A549 (cell line): ENCODE measurements around the gene FNDC1. TPM values are rescaled to one million over a fixed set of nuclear protein-coding genes. Genes with fewer than 3 reads are reported as not detected.

Source experiments
- ATAC-seq, 2 experiments: fragments of 200-7000 bp in 1 of 2; fragments of >200 bp in 1 of 2; cut with Nextera tagmentation in 1 of 2; cut with Tn5 transposase in 1 of 2; 3 replicates each; pipeline versions ENCODE4 v1.8.0 to v1.9.1; 2018 to 2020; ENCODE audit warnings: mild to moderate bottlenecking in 1 of 2, moderate library complexity in 1 of 2
- CTCF ChIA-PET: fragments of 300-600 bp; sonication (Branson Sonifier 250); formaldehyde crosslinking; extraction: SDS; loops from one replicate; lab custom pipeline; 2021; ENCODE audit warnings: antibody characterized with exemption, inconsistent platforms; lab: Yijun Ruan, JAX
- POLR2A ChIA-PET: fragments of 350-600 bp; formaldehyde crosslinking; extraction: SDS; loops from one replicate; lab custom pipeline; 2021; ENCODE audit warnings: antibody characterized with exemption, inconsistent platforms; lab: Yijun Ruan, JAX
- DNase-seq, 2 experiments: peaks; one replicate each; pipeline versions ENCODE4 v3.0.0 to v3.0.0-alpha.2; 2011 to 2016; ENCODE audit warnings: low read depth in 1 of 2, low spot score in 1 of 2
- FAIRE-seq: peaks from 2 replicates; lab custom pipeline; 2011; peaks lifted over from hg19 to GRCh38; lab: Jason Lieb, UNC
- H3K27ac ChIP-seq, 2 experiments: fragments of >200 bp; sonication (Bioruptor Twin); formaldehyde crosslinking; 3 replicates each; pipeline ENCODE4 v1.5.1; 2016 to 2017
- H3K4me1 ChIP-seq: fragments of >200 bp; sonication (Bioruptor Twin); formaldehyde crosslinking; 3 replicates; pipeline ENCODE4 v1.6.1; 2016
- H3K4me2 ChIP-seq: fragments of >200 bp; sonication (Bioruptor Twin); formaldehyde crosslinking; 3 replicates; pipeline ENCODE4 v1.6.1; 2016
- H3K4me3 ChIP-seq: fragments of >200 bp; sonication (Bioruptor Twin); formaldehyde crosslinking; 3 replicates; pipeline ENCODE4 v1.5.1; 2016
- H3K9me3 ChIP-seq: fragments of >200 bp; sonication (Bioruptor Twin); formaldehyde crosslinking; 3 replicates; pipeline ENCODE4 v1.6.1; 2016
- BCL3 ChIP-seq: fragments of >200 bp; sonication (Bioruptor Twin); formaldehyde crosslinking; IDR thresholded peaks from 3 replicates; pipeline ENCODE4 v1.6.1; 2016
- CTCF ChIP-seq: fragments of >200 bp; sonication (Bioruptor Twin); formaldehyde crosslinking; IDR thresholded peaks from 3 replicates; pipeline ENCODE4 v1.5.1; 2016
- E2F6 ChIP-seq: IDR thresholded peaks from 2 replicates; pipeline ENCODE4 v1.6.1; 2012; ENCODE audit warnings: low read depth, borderline replicate concordance
- EHF ChIP-seq: fragments of 250-450 bp; sonication (Bioruptor Pico); IDR thresholded peaks from 2 replicates; pipeline ENCODE4 v1.5.0; 2020; ENCODE audit warnings: mild to moderate bottlenecking
- ELK1 ChIP-seq: fragments of 150-350 bp; IDR thresholded peaks from 2 replicates; pipeline ENCODE4 v1.6.1; 2014; ENCODE audit warnings: low read depth, mild to moderate bottlenecking, low read length
- ESRRA ChIP-seq: fragments of 150-350 bp; IDR thresholded peaks from 2 replicates; pipeline ENCODE4 v1.6.1; 2014; ENCODE audit warnings: mild to moderate bottlenecking, low read length, borderline replicate concordance
- FOSB ChIP-seq: fragments of 250-450 bp; sonication (Bioruptor Pico); IDR thresholded peaks from 2 replicates; pipeline ENCODE4 v1.5.0; 2020; ENCODE audit warnings: mild to moderate bottlenecking, moderate library complexity
- GATA3 ChIP-seq: IDR thresholded peaks from 2 replicates; pipeline ENCODE4 v1.6.1; 2012; ENCODE audit warnings: borderline replicate concordance
- HDAC2 ChIP-seq: fragments of 200-600 bp; sonication (generic); IDR thresholded peaks from 2 replicates; pipeline ENCODE4 v1.6.1; 2016
- HEYL ChIP-seq: fragments of 250-450 bp; sonication (Bioruptor Pico); IDR thresholded peaks from 2 replicates; pipeline ENCODE4 v1.8.0; 2021; ENCODE audit warnings: mild to moderate bottlenecking, moderate library complexity
- HMGXB4 ChIP-seq: fragments of 250-450 bp; sonication (Bioruptor Pico); IDR thresholded peaks from 2 replicates; pipeline ENCODE4 v1.5.0; 2021; ENCODE audit warnings: mild to moderate bottlenecking, moderate library complexity, borderline replicate concordance
- KDM1A ChIP-seq: fragments of 200-600 bp; sonication (generic); IDR thresholded peaks from 2 replicates; pipeline ENCODE4 v1.6.1; 2016; ENCODE audit warnings: low read depth, mild to moderate bottlenecking
- KDM5A ChIP-seq: fragments of 200-600 bp; sonication (generic); IDR thresholded peaks from 2 replicates; pipeline ENCODE4 v1.6.1; 2016; ENCODE audit warnings: antibody characterized with exemption, mild to moderate bottlenecking
- MAFK ChIP-seq: fragments of 450-650 bp; IDR thresholded peaks from 2 replicates; pipeline ENCODE4 v1.6.1; 2014; ENCODE audit not compliant: partially characterized antibody
- MYC ChIP-seq: IDR thresholded peaks from 2 replicates; pipeline ENCODE4 v1.6.1; 2012; ENCODE audit warnings: mild to moderate bottlenecking, inconsistent platforms, low read length, improper control_type of control experiment, borderline replicate concordance
- PBX3 ChIP-seq: IDR thresholded peaks from 2 replicates; pipeline ENCODE4 v1.6.1; 2012
- PHF8 ChIP-seq: fragments of 200-600 bp; sonication (generic); IDR thresholded peaks from 2 replicates; pipeline ENCODE4 v1.6.1; 2016; ENCODE audit warnings: low read depth, mild to moderate bottlenecking, antibody characterized with exemption, moderate library complexity, borderline replicate concordance
- USF2 ChIP-seq: fragments of 450-650 bp; IDR thresholded peaks from 2 replicates; pipeline ENCODE4 v1.6.1; 2014; ENCODE audit warnings: antibody characterized with exemption
- ZC3H11A ChIP-seq: fragments of 450-650 bp; IDR thresholded peaks from 2 replicates; pipeline ENCODE4 v1.6.1; 2014; ENCODE audit warnings: antibody characterized with exemption, mild to moderate bottlenecking
- ZFP36 ChIP-seq: fragments of 450-650 bp; IDR thresholded peaks from 2 replicates; pipeline ENCODE4 v1.6.1; 2014; ENCODE audit warnings: borderline replicate concordance; ENCODE audit not compliant: partially characterized antibody
- WGBS: methylation state at CpG from one replicate; pipeline ENCODE4 v1.1.6; 2017; ENCODE audit errors: missing lambda C conversion rate; 5-methylcytosine and 5-hydroxymethylcytosine counted together
- polyA plus RNA-seq, 4 experiments: library from polyadenylated mRNA; depleted of rRNA in 3 of 4; stranded (reverse); fragments of >200 nt; fragmentation: RNase III in 1 of 4; extraction: RNeasy Plus Mini Kit Qiagen cat#74134 plus additional on column Dnase treatment in 1 of 4; gene quantifications; 2 replicates in 3 of 4; 3 replicates in 1 of 4; pipeline ENCODE4 v1.2.3, GENCODE V29; 2011 to 2017

The FNDC1 gene
- polyA plus RNA-seq, 2 of the 4 experiments (the other 2 are of a cell fraction) = 0.01 TPM; not detected in 1

- TF ChIP-seq PBX3 (no peak), ZFP36 (no peak)
Observed at GRCh38 chr6:159233365-159234101, 64.3 kb downstream of the FNDC1 start (continued).

GRCh38 chr6:159234102-159234553 is 64.9 kb downstream of the FNDC1 start:
- Histone ChIP-seq H3K4me2 (no peak overlapping the region), H3K4me1 (no peaks in the 10 kb centered on the region), H3K9me3 (no peaks in the 10 kb centered on the region), H3K27ac (no peak overlapping the region), H3K4me3 (no peak overlapping the region)
- TF ChIP-seq GATA3 = no peak
- TF ChIP-seq ESRRA = no peak
- no peak for TF ChIP-seq CTCF
- no peak for TF ChIP-seq PHF8
- TF ChIP-seq MAFK = no peak
- TF ChIP-seq HDAC2 = no peak
- TF ChIP-seq BCL3 = no peak
- no peak for TF ChIP-seq USF2
- no peak for TF ChIP-seq MYC
- TF ChIP-seq E2F6 = no peak
- no peak for TF ChIP-seq ZC3H11A
- TF ChIP-seq FOSB (CRISPR knock-in tag) = no peak
- no peak for TF ChIP-seq KDM1A
- TF ChIP-seq HEYL = no peak
- no peak for TF ChIP-seq KDM5A
- no peak for TF ChIP-seq HMGXB4 (CRISPR knock-in tag)
- TF ChIP-seq ELK1 = no peak
- no peak for TF ChIP-seq EHF (CRISPR knock-in tag)
- WGBS = 65% methylated on average over 13 of the region's 26 CpGs
- DNase-seq = no peak
- ChIA-PET CTCF (interaction anchor here (1.3 to 2.0 kb wide), 2 partner anchors 19 to 420 kb away, joined by 3 to 6 read pairs; no protein-coding TSS in a partner anchor), POLR2A (no interaction called here)
- ATAC-seq = no peak
- no peak for FAIRE-seq
